ENCODE data around the gene MATN1. TPM values are rescaled to one million over a fixed set of nuclear protein-coding genes. Genes with fewer than 3 reads are reported as not detected.

MATN1 gene
- polyA plus RNA-seq, 1 donor from 2014 or later: 0.22 TPM

DNA sequence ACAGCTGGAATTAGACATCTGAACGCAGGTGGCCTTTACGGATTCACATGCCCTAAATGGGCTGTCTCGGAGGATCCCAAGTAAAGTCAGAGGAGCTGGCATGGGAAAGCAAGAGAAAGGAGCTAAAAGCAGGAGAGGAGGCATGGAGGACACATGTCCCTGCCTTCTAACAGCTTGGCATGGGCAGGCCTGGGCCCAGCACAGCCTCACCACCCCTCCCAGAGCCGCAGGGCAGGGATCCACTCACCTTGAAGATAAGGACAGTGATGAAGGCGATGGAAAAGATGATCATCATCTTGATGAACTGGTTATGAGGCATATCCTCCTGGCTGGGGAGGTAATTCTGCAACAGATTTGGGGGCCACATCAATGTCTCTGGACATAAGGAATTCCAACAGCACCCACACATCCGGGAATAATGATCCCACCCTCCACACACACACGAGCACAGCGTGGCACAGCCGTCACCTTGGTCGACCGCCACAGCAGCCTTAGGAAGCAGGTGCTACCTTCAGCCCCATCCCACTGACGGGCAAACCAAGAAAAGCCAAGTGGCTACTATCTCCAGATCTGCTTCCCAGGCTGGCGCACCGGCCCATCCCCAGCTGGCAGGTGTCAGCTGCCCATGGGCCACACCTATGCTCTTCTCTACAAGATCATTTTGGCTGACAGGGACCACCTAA is 14.1 kb upstream of the MATN1 start:
- Histone ChIP-seq H3K9me2 (ENCODE audit: insufficient read depth, low read length) (no peaks in the 10 kb centered on the region), H4K20me1 (ENCODE audit: insufficient read depth) (no peaks in the 10 kb centered on the region), H3K9ac (ENCODE audit: low read length) (no peak overlapping the region), H3K27ac (ENCODE audit: low read length) (no peak overlapping the region), H3K27me3 (ENCODE audit: insufficient read depth, low read depth, low read length) (no peaks in the 10 kb centered on the region), H3K4me3 (ENCODE audit: low read length) (no peak overlapping the region), H3F3A (ENCODE audit: insufficient read depth, low read length, poor library complexity, severe bottlenecking) (no peaks in the 10 kb centered on the region), H3K9me3 (ENCODE audit: low read length) (no peaks in the 10 kb centered on the region), H3K4me2 (ENCODE audit: low read length) (no peak overlapping the region), H2AFZ (ENCODE audit: low read depth, low read length) (no peak overlapping the region), H3K36me3 (ENCODE audit: insufficient read depth, low read length) (no peaks in the 10 kb centered on the region), H3K79me2 (replicated peaks; ENCODE audit: insufficient read depth, low read length) (no peaks in the 10 kb centered on the region)
- TF ChIP-seq EZH2 (IDR thresholded peaks at IDR 0.05; ENCODE audit: borderline replicate concordance, insufficient read depth, low read length, poor library complexity, severe bottlenecking): no peak
- TF ChIP-seq CTCF (IDR thresholded peaks at IDR 0.05; ENCODE audit: poor library complexity, severe bottlenecking): no peak
- no peak for TF ChIP-seq REST (IDR thresholded peaks at IDR 0.05; ENCODE audit: borderline replicate concordance)
- TF ChIP-seq MXI1 (conservative IDR thresholded peaks at IDR 0.05; ENCODE audit: poor library complexity, severe bottlenecking): no peak
- no peak for TF ChIP-seq POLR2AphosphoS5 (IDR thresholded peaks at IDR 0.05)
- TF ChIP-seq TAF1 (IDR thresholded peaks at IDR 0.05; ENCODE audit: low read depth): no peak
- no peak for TF ChIP-seq RAD21 (conservative IDR thresholded peaks at IDR 0.05)
- no peak for TF ChIP-seq SMC3 (conservative IDR thresholded peaks at IDR 0.05; ENCODE audit: poor library complexity)
- TF ChIP-seq EP300 (conservative IDR thresholded peaks at IDR 0.05; ENCODE audit: poor library complexity, severe bottlenecking): no peak

- TF ChIP-seq EP300 (conservative IDR thresholded peaks at IDR 0.05; ENCODE audit: poor library complexity, severe bottlenecking) (no peak), RAD21 (conservative IDR thresholded peaks at IDR 0.05) (no peak), EZH2 (IDR thresholded peaks at IDR 0.05; ENCODE audit: borderline replicate concordance, insufficient read depth, low read length, poor library complexity, severe bottlenecking) (no peak), SMC3 (conservative IDR thresholded peaks at IDR 0.05; ENCODE audit: poor library complexity) (no peak), CTCF (IDR thresholded peaks at IDR 0.05; ENCODE audit: poor library complexity, severe bottlenecking) (no peak), MXI1 (conservative IDR thresholded peaks at IDR 0.05; ENCODE audit: poor library complexity, severe bottlenecking) (no peak), POLR2AphosphoS5 (IDR thresholded peaks at IDR 0.05) (no peak), TAF1 (IDR thresholded peaks at IDR 0.05; ENCODE audit: low read depth) (no peak), REST (IDR thresholded peaks at IDR 0.05; ENCODE audit: borderline replicate concordance) (no peak)
- no peaks in the 10 kb centered on the region for H3K27me3 ChIP-seq (ENCODE audit: insufficient read depth, low read depth, low read length)
- no peak overlapping the region for H3K4me2 ChIP-seq (ENCODE audit: low read length)
- H3F3A ChIP-seq (ENCODE audit: insufficient read depth, low read length, poor library complexity, severe bottlenecking): no peaks in the 10 kb centered on the region
- no peaks in the 10 kb centered on the region for H3K36me3 ChIP-seq (ENCODE audit: insufficient read depth, low read length)
- H3K9me2 ChIP-seq (ENCODE audit: insufficient read depth, low read length): no peaks in the 10 kb centered on the region
- no peaks in the 10 kb centered on the region for H3K9me3 ChIP-seq (ENCODE audit: low read length)
- H4K20me1 ChIP-seq (ENCODE audit: insufficient read depth): no peaks in the 10 kb centered on the region
- H3K4me3 ChIP-seq (ENCODE audit: low read length): no peak overlapping the region
- no peak overlapping the region for H3K9ac ChIP-seq (ENCODE audit: low read length)
- no peaks in the 10 kb centered on the region for H3K79me2 ChIP-seq (replicated peaks; ENCODE audit: insufficient read depth, low read length)
- H3K27ac ChIP-seq (ENCODE audit: low read length): no peak overlapping the region
- no peak overlapping the region for H2AFZ ChIP-seq (ENCODE audit: low read depth, low read length)
Observed at GRCh38 chr1:30735668-30736498, 12.5 kb upstream of the MATN1 start.

All from neural cell (in vitro differentiated cells).